Sigmoid colon (tissue), 7 donors: ENCODE measurements around the gene SHC3. TPM values are rescaled to one million over a fixed set of nuclear protein-coding genes. Genes with fewer than 3 reads are reported as not detected.
A peak's percentile ranks its signal among the peaks of the same experiment; 100 is the strongest.

ENCODE experiments used
- DNase-seq: peaks from one replicate; pipeline ENCODE4 v3.0.0-alpha.2; 2019
- H3K27ac ChIP-seq, 4 donors: fragments of 200-600 bp; sonication (generic); one replicate each; pipeline ENCODE4 v1.5.1; 2016 to 2019; ENCODE audit warnings: mild to moderate bottlenecking in 1 of 4
- H3K27me3 ChIP-seq, 3 donors: fragments of 200-600 bp; sonication (generic); one replicate each; pipeline ENCODE4 v1.5.1; 2019; ENCODE audit warnings: mild to moderate bottlenecking in 1 of 3
- H3K36me3 ChIP-seq, 4 donors: fragments of 200-600 bp; sonication (generic); one replicate each; pipeline ENCODE4 v1.5.1; 2016 to 2019
- H3K4me1 ChIP-seq, 4 donors: fragments of 200-600 bp; sonication (generic); one replicate each; pipeline ENCODE4 v1.5.1; 2017 to 2019
- H3K4me3 ChIP-seq, 4 donors: fragments of 200-600 bp; sonication (generic); one replicate each; pipeline ENCODE4 v1.5.1; 2017 to 2019; ENCODE audit warnings: mild to moderate bottlenecking in 2 of 4, moderate library complexity in 1 of 4
- H3K9me3 ChIP-seq, 4 donors: fragments of 200-600 bp in 3 of 4; sonication (generic) in 3 of 4; one replicate each; pipeline versions ENCODE4 v1.5.1 to v1.6.1; 2013 to 2019
- EP300 ChIP-seq, 4 donors: sonication (generic); formaldehyde crosslinking; IDR thresholded peaks; one replicate each; pipeline ENCODE4 v1.6.1; 2017; ENCODE audit warnings: antibody characterized with exemption in 4 of 4
- POLR2A ChIP-seq, 2 donors: fragments of 450-650 bp; IDR thresholded peaks; one replicate each; pipeline ENCODE4 v1.6.1; 2016; ENCODE audit warnings: antibody characterized with exemption in 2 of 2, mild to moderate bottlenecking in 2 of 2, moderate library complexity in 2 of 2
- POLR2AphosphoS5 ChIP-seq, 4 donors: sonication (generic); formaldehyde crosslinking; IDR thresholded peaks; one replicate each; pipeline ENCODE4 v1.6.1; 2017; ENCODE audit warnings: antibody characterized with exemption in 4 of 4
- WGBS, 2 donors: extraction: QIAGEN DNeasy Blood & Tissue Kit; methylation state at CpG; one replicate each; pipeline ENCODE4 v1.1.7; 2013; 5-methylcytosine and 5-hydroxymethylcytosine counted together
- intact Hi-C: fragments of 100-400 bp; cut with DNase I; formaldehyde crosslinking; loops from one replicate; pipeline ENCODE4 v1.15.1; 2023
- polyA plus RNA-seq, 3 donors: library from polyadenylated mRNA; stranded (reverse); fragments of 200-250 nt; gene quantifications; one replicate each; pipeline ENCODE4 v1.2.3, GENCODE V29; 2013
- total RNA-seq, 4 donors: library from RNA; depleted of rRNA; stranded (reverse); fragments of >200 nt; gene quantifications; one replicate each; pipeline ENCODE4 v1.1.0, GENCODE V29; 2016
- TF ChIP-seq, protein P1 (sequence below), 4 experiments: fragments of 450-650 bp in 3 of 4; fragments of 200-600 bp in 1 of 4; IDR thresholded peaks; one replicate each; pipeline ENCODE4 v1.5.1; 2016 to 2019; ENCODE audit warnings: antibody characterized with exemption in 4 of 4, mild to moderate bottlenecking in 3 of 4, moderate library complexity in 2 of 4
- donor health status: healthy with polysubstance abuse.
- donor health status: Bipolar disorder and iron deficiency.
- donor health status: healthy.

Gene SHC3
- total and polyA plus RNA-seq, 7 donors, result 0.32 to 14.7 (median 2.1) TPM; not detected in 1

DNA sequence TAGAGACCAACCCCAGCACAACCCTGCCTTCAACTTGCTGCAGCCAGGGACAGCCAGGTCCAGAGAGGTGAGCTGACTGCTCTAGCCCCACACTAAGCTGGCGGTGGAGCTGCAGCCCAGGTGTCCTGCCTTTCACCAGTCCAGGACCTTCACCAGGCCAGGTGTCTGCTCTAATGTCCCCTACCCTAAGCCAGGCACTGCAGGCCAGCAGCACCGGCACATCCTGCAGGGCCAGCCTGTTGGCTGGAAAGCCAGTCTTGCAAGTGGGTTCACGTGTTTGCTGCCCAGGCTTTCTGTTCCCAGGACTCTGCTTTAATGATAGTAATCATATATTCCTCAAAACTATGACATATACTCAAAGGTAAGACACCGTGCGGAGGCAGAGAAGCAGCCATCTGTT lies 5.5 kb downstream of the SHC3 start:
- TF ChIP-seq POLR2AphosphoS5 (IDR thresholded peaks at IDR 0.05) (no peak), EP300 (IDR thresholded peaks at IDR 0.05) (no peak), POLR2A (IDR thresholded peaks at IDR 0.05) (no peak)
- TF ChIP-seq, protein P1, sequence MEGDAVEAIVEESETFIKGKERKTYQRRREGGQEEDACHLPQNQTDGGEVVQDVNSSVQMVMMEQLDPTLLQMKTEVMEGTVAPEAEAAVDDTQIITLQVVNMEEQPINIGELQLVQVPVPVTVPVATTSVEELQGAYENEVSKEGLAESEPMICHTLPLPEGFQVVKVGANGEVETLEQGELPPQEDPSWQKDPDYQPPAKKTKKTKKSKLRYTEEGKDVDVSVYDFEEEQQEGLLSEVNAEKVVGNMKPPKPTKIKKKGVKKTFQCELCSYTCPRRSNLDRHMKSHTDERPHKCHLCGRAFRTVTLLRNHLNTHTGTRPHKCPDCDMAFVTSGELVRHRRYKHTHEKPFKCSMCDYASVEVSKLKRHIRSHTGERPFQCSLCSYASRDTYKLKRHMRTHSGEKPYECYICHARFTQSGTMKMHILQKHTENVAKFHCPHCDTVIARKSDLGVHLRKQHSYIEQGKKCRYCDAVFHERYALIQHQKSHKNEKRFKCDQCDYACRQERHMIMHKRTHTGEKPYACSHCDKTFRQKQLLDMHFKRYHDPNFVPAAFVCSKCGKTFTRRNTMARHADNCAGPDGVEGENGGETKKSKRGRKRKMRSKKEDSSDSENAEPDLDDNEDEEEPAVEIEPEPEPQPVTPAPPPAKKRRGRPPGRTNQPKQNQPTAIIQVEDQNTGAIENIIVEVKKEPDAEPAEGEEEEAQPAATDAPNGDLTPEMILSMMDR (IDR thresholded peaks at IDR 0.05), result no peak
- 91 to 93% methylated on average over 5 of the region's 5 CpGs for WGBS, 2 donors
- H3K9me3 ChIP-seq, result no peaks in the 10 kb centered on the region
- no peak overlapping the region for H3K27ac ChIP-seq
- intact Hi-C loops, result no loop called here
- peaks cover 25 to 53% (median 29%) of the 10 kb centered on the region in 3 donors for H3K27me3 ChIP-seq
- peaks cover 0 to 12% (median 10%) of the 10 kb centered on the region in 4 donors for H3K4me1 ChIP-seq
- DNase-seq, result no peak
- no peak overlapping the region for H3K4me3 ChIP-seq
- no peaks in the 10 kb centered on the region for H3K36me3 ChIP-seq

DNA sequence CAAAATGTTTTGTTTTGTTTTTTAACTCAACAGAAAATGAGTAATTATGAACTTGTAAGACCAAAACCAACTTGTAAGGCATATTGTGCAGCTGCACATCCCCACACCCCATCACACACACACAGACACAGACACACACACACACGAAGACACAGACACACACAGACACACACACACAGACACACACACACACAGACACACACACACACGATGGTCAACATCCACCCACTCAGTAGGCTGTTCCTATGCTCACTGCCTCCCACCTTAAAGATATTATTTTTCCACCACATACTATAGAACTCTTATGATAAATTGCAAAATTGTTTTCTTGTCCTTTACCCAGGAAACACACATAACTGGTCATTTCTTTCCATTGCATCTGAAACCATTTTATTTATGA lies 6.2 kb downstream of the SHC3 start:
- intact Hi-C loops, result no loop called here
- DNase-seq, result no peak
- TF ChIP-seq, protein P1 (IDR thresholded peaks at IDR 0.05), result no peak
- TF ChIP-seq POLR2AphosphoS5 (IDR thresholded peaks at IDR 0.05) (no peak), EP300 (IDR thresholded peaks at IDR 0.05) (no peak), POLR2A (IDR thresholded peaks at IDR 0.05) (no peak)
- Histone ChIP-seq H3K9me3 (no peaks in the 10 kb centered on the region), H3K36me3 (no peaks in the 10 kb centered on the region), H3K27ac (no peak overlapping the region), H3K4me1 (peaks cover 0 to 5% (median 5%) of the 10 kb centered on the region in 4 donors), H3K27me3 (peaks cover 18 to 46% (median 23%) of the 10 kb centered on the region in 3 donors), H3K4me3 (no peak overlapping the region)
- WGBS, 2 donors, result 59 to 62% methylated on average over 2 of the region's 2 CpGs

GRCh38 chr9:89171693-89172092 lies 6.9 kb downstream of the SHC3 start:
- DNase-seq, result no peak
- no peak for TF ChIP-seq POLR2A (IDR thresholded peaks at IDR 0.05)
- TF ChIP-seq, protein P1 (IDR thresholded peaks at IDR 0.05), result no peak
- TF ChIP-seq EP300 (IDR thresholded peaks at IDR 0.05), result no peak
- no peak for TF ChIP-seq POLR2AphosphoS5 (IDR thresholded peaks at IDR 0.05)
- intact Hi-C loops, result no loop called here
- H3K36me3 ChIP-seq, result no peaks in the 10 kb centered on the region
- H3K27ac ChIP-seq, result peak overlapping the region in 1 of 4 donors; percentile 11
- H3K4me3 ChIP-seq, result no peak overlapping the region
- no peaks in the 10 kb centered on the region for H3K9me3 ChIP-seq
- H3K27me3 ChIP-seq, result peaks cover 11 to 39% (median 16%) of the 10 kb centered on the region in 3 donors
- WGBS, 2 donors, result 67 to 80% methylated on average over 4 of the region's 4 CpGs
- H3K4me1 ChIP-seq, result no peaks in the 10 kb centered on the region

DNA sequence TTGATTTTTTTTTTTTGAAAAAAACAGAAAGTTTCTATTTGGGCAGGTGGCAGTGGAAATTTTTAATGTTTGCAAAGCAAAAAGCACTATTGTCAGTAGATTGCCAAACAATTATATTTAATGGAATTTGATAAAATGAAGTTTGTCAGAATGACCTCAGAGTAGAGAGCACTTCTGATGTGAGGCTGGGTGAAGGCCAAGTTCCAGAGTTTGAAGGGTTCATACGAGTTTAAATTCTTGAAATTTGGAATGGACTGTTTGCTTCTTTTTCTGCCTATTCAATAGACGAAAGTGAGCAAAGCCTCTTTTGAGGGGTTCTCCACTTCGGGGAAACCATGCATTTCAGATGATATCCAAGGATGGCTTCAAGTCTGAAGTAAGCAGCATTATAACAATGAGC lies 7.4 kb downstream of the SHC3 start:
- H3K4me3 ChIP-seq, result no peak overlapping the region
- H3K27ac ChIP-seq, result no peak overlapping the region
- H3K9me3 ChIP-seq, result no peaks in the 10 kb centered on the region
- intact Hi-C loops, result no loop called here
- H3K36me3 ChIP-seq, result no peaks in the 10 kb centered on the region
- H3K27me3 ChIP-seq, result peaks cover 10 to 34% (median 15%) of the 10 kb centered on the region in 3 donors
- 69 to 76% methylated on average over 3 of the region's 3 CpGs for WGBS, 2 donors
- H3K4me1 ChIP-seq, result no peaks in the 10 kb centered on the region
- TF ChIP-seq, protein P1 (IDR thresholded peaks at IDR 0.05), result no peak
- no peak for DNase-seq
